Gastroesophageal sphincter (tissue), 4 donors: ENCODE results near the gene STXBP1. TPM values are rescaled to one million over a fixed set of nuclear protein-coding genes. Genes with fewer than 3 reads are reported as not detected.

ENCODE experiments used
- ATAC-seq: fragments of 150-250 bp; one replicate; pipeline ENCODE4 v1.9.1; 2016; ENCODE audit warnings: mild to moderate bottlenecking, moderate library complexity
- H3K27ac ChIP-seq, 4 donors: fragments of 200-600 bp; sonication (generic) in 3 of 4; 1 replicate in 3 of 4; 2 replicates in 1 of 4; pipeline ENCODE4 v1.5.1; 2016 to 2019
- H3K27me3 ChIP-seq: fragments of 200-600 bp; sonication (generic); one replicate; pipeline ENCODE4 v1.5.1; 2019
- H3K36me3 ChIP-seq, 2 donors: fragments of 200-600 bp; sonication (generic); one replicate each; pipeline ENCODE4 v1.5.1; 2019; ENCODE audit warnings: control low read depth in 1 of 2
- H3K4me1 ChIP-seq, 3 donors: fragments of 200-600 bp; sonication (generic); 1 replicate in 2 of 3; 2 replicates in 1 of 3; pipeline ENCODE4 v1.5.1; 2016 to 2019; ENCODE audit warnings: control low read depth in 2 of 3
- H3K4me3 ChIP-seq, 2 donors: fragments of 200-600 bp; sonication (generic); one replicate each; pipeline ENCODE4 v1.5.1; 2019; ENCODE audit warnings: mild to moderate bottlenecking in 1 of 2, moderate library complexity in 1 of 2
- H3K9me3 ChIP-seq, 3 donors: fragments of 200-600 bp; sonication (generic); one replicate each; pipeline ENCODE4 v1.5.1; 2017 to 2019; ENCODE audit warnings: control low read depth in 2 of 3
- EP300 ChIP-seq: sonication (generic); formaldehyde crosslinking; IDR thresholded peaks from one replicate; pipeline ENCODE4 v1.6.1; 2017; ENCODE audit warnings: antibody characterized with exemption, mild to moderate bottlenecking
- POLR2A ChIP-seq, 2 donors: fragments of 450-650 bp; IDR thresholded peaks; one replicate each; pipeline ENCODE4 v1.6.1; 2017; ENCODE audit warnings: antibody characterized with exemption in 2 of 2, mild to moderate bottlenecking in 2 of 2, moderate library complexity in 1 of 2
- POLR2AphosphoS5 ChIP-seq: sonication (generic); formaldehyde crosslinking; IDR thresholded peaks from one replicate; pipeline ENCODE4 v1.6.1; 2017; ENCODE audit warnings: antibody characterized with exemption
- WGBS, 2 donors: methylation state at CpG; one replicate each; pipeline ENCODE4 v1.1.5; 2018; ENCODE audit warnings: low coverage in 1 of 2; 5-methylcytosine and 5-hydroxymethylcytosine counted together
- total RNA-seq, 4 donors: library from RNA; depleted of rRNA; stranded (reverse); fragments of >200 nt; gene quantifications; one replicate each; pipeline ENCODE4 v1.1.0, GENCODE V29; 2016
- TF ChIP-seq, protein P1 (sequence below), 4 experiments: fragments of 200-600 bp in 2 of 4; fragments of 450-650 bp in 2 of 4; sonication (generic) in 1 of 4; IDR thresholded peaks; one replicate each; pipeline ENCODE4 v1.5.1; 2017 to 2019; ENCODE audit warnings: antibody characterized with exemption in 4 of 4, mild to moderate bottlenecking in 2 of 4, moderate library complexity in 2 of 4

STXBP1 gene
- 10 to 100 TPM; 25.7 to 47.0 (median 33.1) TPM for total RNA-seq

GRCh38 chr9:127611899-127612790 lies at the start of gene STXBP1:
Gene STXBP1 (plus strand): TSS chr9:127612277. CDS start chr9:127612404, 127 bp downstream.
- peak within 1 kb of the TSS; percentile 45 to 68 for H3K4me3 ChIP-seq
- TF ChIP-seq EP300, result no peak
- TF ChIP-seq, protein P1, sequence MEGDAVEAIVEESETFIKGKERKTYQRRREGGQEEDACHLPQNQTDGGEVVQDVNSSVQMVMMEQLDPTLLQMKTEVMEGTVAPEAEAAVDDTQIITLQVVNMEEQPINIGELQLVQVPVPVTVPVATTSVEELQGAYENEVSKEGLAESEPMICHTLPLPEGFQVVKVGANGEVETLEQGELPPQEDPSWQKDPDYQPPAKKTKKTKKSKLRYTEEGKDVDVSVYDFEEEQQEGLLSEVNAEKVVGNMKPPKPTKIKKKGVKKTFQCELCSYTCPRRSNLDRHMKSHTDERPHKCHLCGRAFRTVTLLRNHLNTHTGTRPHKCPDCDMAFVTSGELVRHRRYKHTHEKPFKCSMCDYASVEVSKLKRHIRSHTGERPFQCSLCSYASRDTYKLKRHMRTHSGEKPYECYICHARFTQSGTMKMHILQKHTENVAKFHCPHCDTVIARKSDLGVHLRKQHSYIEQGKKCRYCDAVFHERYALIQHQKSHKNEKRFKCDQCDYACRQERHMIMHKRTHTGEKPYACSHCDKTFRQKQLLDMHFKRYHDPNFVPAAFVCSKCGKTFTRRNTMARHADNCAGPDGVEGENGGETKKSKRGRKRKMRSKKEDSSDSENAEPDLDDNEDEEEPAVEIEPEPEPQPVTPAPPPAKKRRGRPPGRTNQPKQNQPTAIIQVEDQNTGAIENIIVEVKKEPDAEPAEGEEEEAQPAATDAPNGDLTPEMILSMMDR (IDR thresholded peaks at IDR 0.05), result peak in 3 of 4 experiments; percentile 30 to 49 (median 39)
- peak; percentile 80 for TF ChIP-seq POLR2AphosphoS5
- TF ChIP-seq POLR2A (IDR thresholded peaks at IDR 0.05), result peak; percentile 87 to 89
- H3K27ac ChIP-seq, result peak within 1 kb of the TSS; percentile 41 to 97 (median 88)
- 0 to 1% methylated on average over 17 to 32 of the region's 102 CpGs for WGBS, 2 donors
- H3K27me3 ChIP-seq, result no peaks in the 10 kb centered on the region
- no peaks in the 10 kb centered on the region for H3K9me3 ChIP-seq
- H3K36me3 ChIP-seq, result no peaks in the 10 kb centered on the region
- ATAC-seq, result peak; percentile 88
- peaks cover 0 to 44% (median 7%) of the 10 kb centered on the region in 3 donors for H3K4me1 ChIP-seq

DNA sequence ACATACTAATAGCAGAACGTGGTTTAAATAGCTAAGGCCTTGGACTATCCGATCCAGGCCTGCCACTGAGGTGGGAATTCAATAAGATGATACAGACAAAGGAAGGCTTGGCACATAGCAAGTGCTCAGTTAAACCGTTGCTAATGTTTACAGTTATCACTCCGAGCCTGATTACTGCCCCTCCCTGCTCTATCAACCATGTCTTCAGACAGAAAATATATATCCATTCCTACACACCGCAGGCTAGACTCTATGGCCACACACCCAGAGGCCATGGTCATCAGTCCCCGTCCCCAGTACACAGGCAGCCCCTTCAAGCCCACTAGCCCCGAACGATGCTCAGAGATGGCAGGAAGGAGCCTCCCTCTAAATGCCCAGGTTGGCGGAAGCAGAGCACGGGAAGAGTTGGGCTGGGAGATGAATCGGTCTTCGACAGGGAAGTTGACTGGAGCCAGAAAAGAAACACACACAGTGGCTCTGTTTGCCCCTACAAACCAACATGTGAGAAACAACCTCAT lies 49.7 kb upstream of the STXBP1 start:
- Histone ChIP-seq H3K9me3 (no peaks in the 10 kb centered on the region), H3K4me1 (peaks cover 0 to 86% (median 62%) of the 10 kb centered on the region in 3 donors), H3K27ac (peak overlapping the region in 3 of 4 donors; percentile 77 to 88 (median 78)), H3K36me3 (peaks cover 0 to 43% of the 10 kb centered on the region in 2 donors), H3K27me3 (no peaks in the 10 kb centered on the region), H3K4me3 (peak overlapping the region in 1 of 2 donors; percentile 7)
- no peak for TF ChIP-seq EP300
- no peak for TF ChIP-seq POLR2A (IDR thresholded peaks at IDR 0.05)
- TF ChIP-seq, protein P1 (IDR thresholded peaks at IDR 0.05), result no peak
- TF ChIP-seq POLR2AphosphoS5, result no peak
- 32 to 47% methylated on average over 4 of the region's 12 CpGs for WGBS, 2 donors
- no peak for ATAC-seq

- Histone ChIP-seq H3K4me3 (peak overlapping the region in 1 of 2 donors; percentile 7), H3K27me3 (no peaks in the 10 kb centered on the region), H3K27ac (peak overlapping the region in 3 of 4 donors; percentile 77 to 88 (median 78)), H3K9me3 (no peaks in the 10 kb centered on the region), H3K4me1 (peaks cover 0 to 86% (median 62%) of the 10 kb centered on the region in 3 donors), H3K36me3 (peaks cover 0 to 40% of the 10 kb centered on the region in 2 donors)
- ATAC-seq, result no peak
- TF ChIP-seq EP300 (no peak), POLR2AphosphoS5 (peak; percentile 82)
- WGBS, 2 donors, result 60 to 65% methylated on average over 1 to 8 of the region's 16 CpGs
These were observed 49.2 kb upstream of the STXBP1 start for GRCh38 chr9:127562841-127563401.

- Histone ChIP-seq H3K36me3 (peaks cover 0 to 34% of the 10 kb centered on the region in 2 donors), H3K27me3 (no peaks in the 10 kb centered on the region), H3K27ac (peak overlapping the region in 2 of 4 donors; percentile 77 to 78), H3K4me1 (peaks cover 0 to 84% (median 58%) of the 10 kb centered on the region in 3 donors), H3K4me3 (no peak overlapping the region), H3K9me3 (no peaks in the 10 kb centered on the region)
- 86 to 100% methylated on average over 1 to 9 of the region's 13 CpGs for WGBS, 2 donors
- TF ChIP-seq EP300 (no peak), POLR2A (IDR thresholded peaks at IDR 0.05) (no peak), POLR2AphosphoS5 (no peak)
- TF ChIP-seq, protein P1 (IDR thresholded peaks at IDR 0.05), result no peak
- ATAC-seq, result no peak
These were observed 48.5 kb upstream of the STXBP1 start for GRCh38 chr9:127563579-127563978.

- 88 to 92% methylated on average over 5 to 8 of the region's 11 CpGs for WGBS, 2 donors
- peaks cover 0 to 78% (median 56%) of the 10 kb centered on the region in 3 donors for H3K4me1 ChIP-seq
- no peaks in the 10 kb centered on the region for H3K27me3 ChIP-seq
- no peak for ATAC-seq
- peaks cover 0 to 17% of the 10 kb centered on the region in 2 donors for H3K36me3 ChIP-seq
- H3K9me3 ChIP-seq, result no peaks in the 10 kb centered on the region
- H3K4me3 ChIP-seq, result no peak overlapping the region
- H3K27ac ChIP-seq, result peak overlapping the region in 1 of 4 donors; percentile 3
- TF ChIP-seq EP300 (no peak), POLR2AphosphoS5 (no peak), POLR2A (IDR thresholded peaks at IDR 0.05) (no peak)
- TF ChIP-seq, protein P1 (IDR thresholded peaks at IDR 0.05), result no peak
These were observed 46.8 kb upstream of the STXBP1 start for GRCh38 chr9:127565231-127565630.
